Stimulated activated CD4-positive, alpha-beta T cell treated with anti-CD3 and anti-CD28 coated beads, Interleukin-1b, Interleukin-23, amount 100 ng/mL, for 4 hours (primary cell): ENCODE data around the gene PTGES3L.

Experiments
- DNase-seq, 2 donors: peaks; one replicate each; pipeline ENCODE4 v3.0.0-alpha.2; 2020; ENCODE audit warnings: low read depth in 2 of 2

Gene PTGES3L

DNA sequence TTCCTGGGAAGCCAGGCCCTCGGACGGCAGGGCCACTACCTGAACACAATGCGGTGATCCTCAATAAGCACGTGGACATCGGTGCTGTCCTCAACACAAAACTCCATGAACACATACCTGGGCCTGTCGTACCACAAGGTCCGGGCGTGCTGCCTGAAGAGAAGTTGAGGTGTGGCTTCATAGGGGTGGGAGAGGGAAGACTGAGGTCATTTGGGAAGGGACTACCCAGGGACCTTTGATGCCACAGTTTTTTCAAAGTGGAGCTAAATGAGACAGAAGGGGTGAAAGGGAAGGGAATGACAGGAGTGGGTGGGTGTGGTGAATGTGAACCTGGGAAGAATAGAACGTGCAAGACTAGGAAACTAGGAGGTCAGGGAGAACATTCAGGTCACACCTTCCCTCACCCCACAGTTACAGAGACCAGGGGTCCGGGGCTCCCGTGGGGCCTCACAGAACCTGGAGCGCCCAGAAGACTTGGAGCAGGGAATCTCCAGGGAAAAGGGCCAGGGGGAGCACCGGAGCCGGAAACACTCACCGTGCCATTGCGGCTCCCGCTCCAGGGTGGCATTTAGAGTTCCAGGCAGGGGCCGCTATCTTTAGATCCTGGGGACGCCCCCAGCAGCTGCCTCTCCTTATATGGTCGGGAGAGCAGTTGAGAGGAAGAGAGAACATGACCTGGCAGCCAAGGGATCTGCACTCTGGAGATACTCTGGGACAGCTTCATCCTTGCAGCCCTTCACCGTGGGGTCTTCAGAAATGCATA is at the start of gene PTGES3L:
TSS of gene PTGES3L (minus strand) at position 570 of the 763 bp plus-strand sequence. CDS start at position 543, 27 bp downstream.
- no peak for DNase-seq

- no peak for DNase-seq
Observed at GRCh38 chr17:43028221-43028861, 48.5 kb upstream of the PTGES3L start.

GRCh38 chr17:43027091-43028032 is 47.5 kb upstream of the PTGES3L start:
- no peak for DNase-seq

GRCh38 chr17:43026595-43026994 is 46.7 kb upstream of the PTGES3L start:
- DNase-seq = no peak

GRCh38 chr17:43025766-43026537 is 46.1 kb upstream of the PTGES3L start:
- DNase-seq = no peak

- DNase-seq = no peak
Observed at GRCh38 chr17:43025290-43025657, 45.4 kb upstream of the PTGES3L start.

DNA sequence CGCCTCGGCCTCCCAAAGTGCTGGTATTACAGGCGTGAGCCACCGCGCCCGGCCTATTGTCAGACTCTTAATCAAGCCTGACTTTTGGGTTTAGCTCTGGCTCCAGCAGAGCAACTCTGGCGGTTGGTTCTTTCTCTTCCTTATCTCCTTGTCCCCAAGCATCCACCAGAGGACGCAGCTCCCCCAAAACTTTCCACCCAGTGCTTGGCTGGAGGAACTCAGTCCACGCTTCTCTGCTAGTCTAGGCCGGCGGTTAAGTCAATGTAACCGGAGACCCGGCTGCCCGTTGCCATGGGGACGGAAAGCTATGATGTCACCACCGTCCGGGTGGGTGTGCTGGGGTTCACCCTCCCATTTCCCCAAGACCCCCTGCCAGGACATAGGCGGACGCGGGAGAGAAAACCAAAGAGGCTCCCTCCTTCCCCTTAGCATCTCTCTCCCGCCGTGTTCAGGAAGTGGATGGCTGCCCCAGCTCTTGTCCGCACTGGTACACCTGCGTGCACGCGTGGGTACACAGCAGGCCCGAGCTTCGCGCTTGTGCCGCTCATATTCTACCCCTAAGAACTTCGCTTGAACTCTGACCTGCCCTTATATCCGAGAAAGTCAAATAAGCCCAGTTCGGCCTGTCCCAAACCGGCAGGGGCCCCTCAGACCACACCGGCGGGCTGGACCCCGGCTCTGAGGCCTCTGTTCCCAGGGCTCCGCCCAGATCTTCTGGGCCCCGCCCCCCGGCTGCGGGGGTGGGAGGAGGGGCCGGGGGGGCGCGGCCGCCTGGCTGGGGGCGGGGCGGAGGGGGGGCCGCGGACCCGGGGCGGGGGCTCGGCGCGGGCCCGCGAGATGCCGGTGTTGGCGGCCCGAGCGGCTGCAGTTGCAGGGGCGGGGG is 44.8 kb upstream of the PTGES3L start, which contains the start of gene RND2:
TSS of gene RND2 (plus strand) at position 825 of the 883 bp plus-strand sequence. CDS start 117 bp downstream, outside the sequence.
- DNase-seq = peak; percentile 71

DNA sequence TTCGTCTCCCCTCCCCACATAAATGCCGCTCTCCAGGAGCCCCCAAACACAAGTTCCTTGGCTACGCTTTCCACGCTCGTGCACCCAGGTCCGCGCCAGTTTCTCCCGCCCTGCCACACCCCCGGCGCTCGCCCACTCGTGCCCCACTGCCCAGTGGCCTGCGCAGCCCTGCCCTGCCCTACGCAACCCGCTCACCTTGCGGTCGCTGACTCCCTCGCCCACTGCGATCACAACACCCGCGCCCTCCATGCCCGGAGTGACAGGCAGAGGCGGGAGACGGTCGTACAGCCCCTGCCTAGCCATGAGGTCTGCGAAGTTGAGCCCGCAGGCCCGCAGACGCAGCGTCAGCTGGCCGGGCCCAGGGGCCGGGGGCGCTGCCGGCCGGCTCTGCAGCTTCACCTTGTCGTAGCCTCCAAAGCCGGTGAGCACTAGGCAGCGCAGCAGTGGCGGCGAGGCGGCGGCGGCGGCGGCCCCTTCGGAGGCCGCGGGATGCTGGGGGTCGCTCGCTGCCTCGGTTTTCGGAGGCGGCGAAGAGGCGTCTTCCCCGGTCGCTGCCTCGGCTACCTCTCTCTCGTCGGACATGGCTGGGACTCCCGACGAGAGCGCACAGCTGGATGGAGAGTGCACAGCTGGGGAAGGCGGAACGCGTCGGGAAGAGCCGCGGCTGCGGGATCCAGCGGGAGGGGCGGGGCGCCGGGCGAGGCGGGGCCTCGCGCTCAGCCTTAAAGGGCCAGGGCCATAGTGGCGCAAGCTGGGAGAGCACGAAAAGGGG is 42.0 kb upstream of the PTGES3L start, which contains the start of gene VAT1:
TSS of gene VAT1 (minus strand) at position 645 of the 772 bp plus-strand sequence. CDS start at position 582, 63 bp downstream.
- peak; percentile 40 to 68 for DNase-seq

DNA sequence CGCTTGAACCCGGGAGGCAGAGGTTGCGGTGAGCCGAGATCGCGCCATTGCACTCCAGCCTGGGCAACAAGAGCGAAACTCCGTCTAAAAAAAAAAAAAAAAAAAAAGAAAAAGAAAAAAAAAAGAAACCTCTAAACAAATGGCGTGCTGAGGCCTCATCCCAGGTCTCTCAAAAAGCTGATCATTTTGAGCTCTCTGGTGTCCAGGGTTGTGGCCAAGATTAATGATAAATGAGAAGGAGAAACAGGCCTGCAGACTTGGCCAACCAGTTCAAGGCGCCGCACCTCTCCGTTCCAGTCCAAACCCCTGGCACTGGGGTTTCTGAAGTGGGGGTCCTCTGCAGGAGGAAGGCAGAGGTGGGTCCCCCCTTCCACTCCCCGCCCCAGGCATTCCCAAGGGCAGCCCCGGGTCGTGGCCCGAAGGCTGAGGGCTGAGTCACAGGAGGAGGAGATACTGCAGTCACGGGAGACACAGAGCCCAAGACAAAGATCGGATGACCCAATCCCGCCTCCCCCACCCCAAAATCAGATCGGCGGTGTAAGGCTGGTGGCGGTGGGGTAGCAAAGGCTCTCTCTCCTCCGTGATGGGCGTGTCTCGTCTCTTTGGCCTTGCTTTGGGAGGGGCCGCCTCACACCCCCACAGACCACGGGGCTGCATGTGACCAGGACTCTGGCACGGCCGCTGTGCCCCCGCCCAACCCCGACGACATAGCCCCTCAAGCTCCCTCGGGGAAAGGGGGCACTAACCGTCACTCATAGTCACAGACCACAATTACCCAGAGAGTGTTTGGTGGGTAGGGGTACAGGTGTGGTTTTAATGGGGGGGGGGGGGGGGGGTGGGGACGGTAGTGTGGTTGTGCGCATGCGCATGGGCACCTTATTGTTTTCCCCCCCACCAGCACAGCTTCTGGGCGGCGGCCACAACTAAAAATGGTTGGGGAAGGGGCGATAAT is 41.2 kb upstream of the PTGES3L start:
- peak in 1 of 2 donors; percentile 29 for DNase-seq

- DNase-seq = no peak
Observed at GRCh38 chr17:43020030-43020621, 40.2 kb upstream of the PTGES3L start.

- no peak for DNase-seq
Observed at GRCh38 chr17:43019418-43019817, 39.5 kb upstream of the PTGES3L start.

DNA sequence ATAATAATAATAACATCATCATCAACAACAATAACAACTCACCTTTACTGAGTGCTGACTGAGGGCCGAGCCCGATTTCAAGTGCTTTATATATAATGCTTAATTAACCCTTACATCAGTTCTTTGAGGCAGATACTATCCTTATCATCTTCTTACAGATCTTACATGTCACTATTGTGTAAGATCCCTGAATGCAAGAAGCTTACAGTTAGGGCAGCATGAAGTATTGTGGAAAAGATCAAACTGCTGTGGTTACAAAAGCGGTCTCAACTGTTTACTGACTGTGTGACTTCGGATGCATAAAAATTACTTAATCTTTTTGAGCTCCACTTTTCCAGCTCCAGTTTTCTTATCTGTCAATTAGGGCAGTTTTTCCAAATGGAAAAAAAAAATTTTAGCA is 39.1 kb upstream of the PTGES3L start:
- no peak for DNase-seq

DNA sequence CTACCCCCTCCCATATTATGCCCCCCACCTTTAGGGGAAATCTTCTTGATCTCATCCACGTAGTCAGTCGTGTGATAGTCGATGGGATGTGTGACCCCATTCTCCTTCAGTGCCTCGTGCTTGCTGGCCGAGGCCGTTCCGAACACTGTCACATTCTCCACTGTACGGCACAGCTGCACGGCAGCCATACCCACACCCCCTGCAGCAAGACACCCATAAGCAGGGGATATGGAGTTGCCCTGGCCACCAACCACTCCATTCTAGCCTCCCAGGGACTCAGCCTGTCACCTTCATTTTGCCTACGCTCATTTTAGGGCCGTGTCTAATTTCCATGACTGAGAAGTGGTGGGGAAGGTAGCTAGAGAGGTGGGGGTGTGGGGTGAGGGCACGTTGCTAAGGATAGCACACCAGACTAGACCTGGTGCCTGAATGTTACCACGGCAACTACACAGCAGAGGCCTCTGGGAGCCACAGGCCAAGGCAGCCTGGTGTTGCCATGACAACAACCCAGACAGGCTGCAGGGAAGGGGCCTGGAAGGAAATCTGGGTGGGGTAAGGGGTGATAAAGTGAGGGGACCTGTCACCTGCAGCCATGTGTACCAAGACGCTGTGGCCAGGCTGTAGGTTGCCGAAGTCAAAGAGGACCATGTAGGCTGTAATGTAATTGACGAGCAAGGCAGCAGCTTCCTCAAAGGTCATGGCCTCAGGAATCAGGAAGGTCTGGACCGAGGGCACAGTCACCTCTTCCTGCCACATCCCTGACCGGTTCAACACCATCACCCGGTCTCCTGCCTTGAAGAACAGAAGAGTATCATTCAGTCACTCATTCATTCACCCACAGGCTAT is 38.4 kb upstream of the PTGES3L start:
- no peak for DNase-seq

DNA sequence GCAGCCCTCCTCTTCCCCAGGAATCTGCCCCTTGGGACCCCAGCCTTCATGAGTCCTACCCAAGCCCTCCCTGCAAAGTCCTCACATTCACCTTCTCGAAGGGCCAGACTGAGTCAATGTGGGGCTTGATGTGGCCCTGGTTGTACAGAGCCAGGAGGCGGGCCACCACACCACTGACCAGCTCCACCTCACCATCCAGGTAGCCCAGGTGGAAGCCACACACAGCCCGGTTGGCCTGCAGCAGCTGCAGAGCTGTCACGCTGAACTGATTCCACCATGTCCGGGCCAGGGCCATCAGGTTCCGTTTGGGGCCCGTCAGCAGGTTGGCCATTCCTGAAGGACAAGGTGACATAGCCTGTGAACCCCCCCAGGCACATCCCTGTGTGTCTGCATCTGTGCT is 36.3 kb upstream of the PTGES3L start:
- DNase-seq = no peak

DNA sequence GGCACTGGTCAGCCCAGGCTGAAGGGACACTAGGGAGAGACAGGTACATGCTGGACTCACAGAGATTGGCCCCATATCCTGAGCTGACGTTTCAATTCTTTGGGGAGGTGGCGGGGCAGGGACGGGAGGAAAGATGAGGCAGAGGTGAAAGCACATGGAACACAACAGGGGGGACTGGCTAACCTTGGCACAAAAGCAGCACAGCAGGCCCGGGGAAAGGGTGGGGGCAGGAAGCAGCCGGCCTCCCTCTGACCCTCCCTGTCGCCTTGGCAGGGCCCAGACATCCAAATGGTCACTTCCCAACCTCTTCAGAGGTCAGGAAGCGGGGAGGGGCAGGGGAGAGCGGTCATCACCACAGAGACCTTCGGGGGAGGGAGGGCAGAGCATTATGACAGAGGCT is 35.7 kb upstream of the PTGES3L start:
- no peak for DNase-seq

DNA sequence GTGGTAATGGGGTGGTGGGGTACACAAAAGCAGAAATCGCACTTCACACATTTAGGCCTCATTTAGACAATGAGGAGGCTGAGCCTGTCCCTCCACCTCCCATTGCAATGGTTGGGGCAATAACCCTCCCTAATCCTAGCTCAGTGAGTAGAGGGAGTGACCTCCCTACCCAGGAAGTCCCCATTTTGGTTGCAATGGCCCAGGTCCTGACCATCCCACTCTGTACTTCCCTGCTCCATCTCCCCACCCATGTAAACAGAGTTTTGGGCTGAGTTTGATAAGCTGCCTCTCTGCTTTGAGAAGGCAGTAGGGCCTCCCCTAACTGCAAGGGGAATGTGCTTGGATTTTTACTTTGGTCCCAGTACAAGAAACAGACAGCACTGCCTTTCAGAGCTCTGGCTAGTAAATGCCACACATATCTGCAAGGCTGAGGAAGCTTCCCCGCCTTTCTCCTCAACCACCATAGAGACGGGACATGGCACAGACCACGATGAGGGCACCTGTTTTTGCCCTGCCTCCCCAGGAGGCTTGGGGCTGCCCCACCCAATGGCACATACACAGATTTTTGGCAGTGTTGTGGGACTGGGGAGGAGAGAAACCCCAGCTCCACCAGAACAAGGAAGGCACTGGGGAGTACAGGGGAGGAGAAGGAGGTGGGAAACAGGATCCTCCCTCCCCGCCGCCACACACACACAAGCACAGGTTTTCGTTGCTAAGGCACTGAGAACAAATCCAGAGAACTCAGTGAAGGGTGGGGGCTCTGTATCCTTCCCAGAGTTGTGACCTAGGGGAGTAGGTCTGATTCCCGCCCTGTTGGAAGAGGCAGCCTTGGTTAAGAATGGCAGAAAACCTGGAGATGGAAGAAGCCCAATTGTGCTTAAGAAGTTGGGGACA is 35.0 kb upstream of the PTGES3L start:
- DNase-seq = no peak
